Measurements from ENCODE around the gene NRP1.

Gene NRP1

DNA sequence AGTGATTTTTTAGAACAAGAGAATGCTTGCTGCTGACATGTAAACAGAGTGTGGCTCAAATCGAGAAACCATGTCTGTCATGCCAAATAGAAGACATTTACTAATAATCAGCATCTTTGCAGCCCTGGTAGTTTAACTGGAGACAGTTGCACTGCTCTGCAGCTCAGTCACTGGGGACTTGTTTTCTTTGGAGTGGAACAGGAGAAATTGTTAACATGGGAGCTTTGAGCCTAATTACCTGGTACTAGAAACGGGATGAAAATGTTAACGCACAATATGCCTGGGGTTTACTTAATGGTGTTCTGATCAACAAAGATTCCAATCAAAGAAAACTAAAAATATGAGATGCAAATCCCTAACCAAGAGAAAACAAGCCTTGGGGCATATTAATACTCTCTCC lies 153.5 kb downstream of the NRP1 start:
- intact Hi-C loops (cut with DNase I; ENCODE audit: low total_unique reads) = no loop called here
- DNase-seq = no peak
- Histone ChIP-seq H3K9me3 (no peaks in the 10 kb centered on the region), H3K27ac (no peak overlapping the region), H3K4me3 (no peak overlapping the region), H3K4me1 (peaks cover 0 to 16% (median 8%) of the 10 kb centered on the region in 4 donors), H3K36me3 (peaks cover 1 to 38% (median 33%) of the 10 kb centered on the region in 3 donors), H3K27me3 (no peaks in the 10 kb centered on the region)
- TF ChIP-seq, protein P1, sequence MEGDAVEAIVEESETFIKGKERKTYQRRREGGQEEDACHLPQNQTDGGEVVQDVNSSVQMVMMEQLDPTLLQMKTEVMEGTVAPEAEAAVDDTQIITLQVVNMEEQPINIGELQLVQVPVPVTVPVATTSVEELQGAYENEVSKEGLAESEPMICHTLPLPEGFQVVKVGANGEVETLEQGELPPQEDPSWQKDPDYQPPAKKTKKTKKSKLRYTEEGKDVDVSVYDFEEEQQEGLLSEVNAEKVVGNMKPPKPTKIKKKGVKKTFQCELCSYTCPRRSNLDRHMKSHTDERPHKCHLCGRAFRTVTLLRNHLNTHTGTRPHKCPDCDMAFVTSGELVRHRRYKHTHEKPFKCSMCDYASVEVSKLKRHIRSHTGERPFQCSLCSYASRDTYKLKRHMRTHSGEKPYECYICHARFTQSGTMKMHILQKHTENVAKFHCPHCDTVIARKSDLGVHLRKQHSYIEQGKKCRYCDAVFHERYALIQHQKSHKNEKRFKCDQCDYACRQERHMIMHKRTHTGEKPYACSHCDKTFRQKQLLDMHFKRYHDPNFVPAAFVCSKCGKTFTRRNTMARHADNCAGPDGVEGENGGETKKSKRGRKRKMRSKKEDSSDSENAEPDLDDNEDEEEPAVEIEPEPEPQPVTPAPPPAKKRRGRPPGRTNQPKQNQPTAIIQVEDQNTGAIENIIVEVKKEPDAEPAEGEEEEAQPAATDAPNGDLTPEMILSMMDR (IDR thresholded peaks at IDR 0.05) = no peak

DNA sequence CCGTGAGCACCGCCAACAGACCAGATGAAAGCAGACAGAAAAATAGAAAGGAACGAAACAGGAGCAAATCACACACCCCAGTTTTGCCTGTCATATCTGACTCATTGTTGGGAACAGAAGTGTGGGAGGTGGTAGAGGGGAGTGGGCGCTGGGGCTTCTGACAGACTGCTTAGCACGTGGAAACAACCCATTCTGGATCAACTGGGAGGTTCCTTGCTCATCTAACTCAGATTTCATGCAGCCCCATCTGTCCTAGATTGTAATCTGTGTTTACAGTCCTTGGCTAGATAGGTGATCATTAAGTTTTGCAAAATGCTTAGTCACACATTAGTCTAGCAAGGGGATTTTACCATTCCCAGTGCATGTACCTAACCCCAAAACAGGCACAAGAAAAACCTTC lies 154.1 kb downstream of the NRP1 start:
- H3K27me3 ChIP-seq = no peaks in the 10 kb centered on the region
- no peak for DNase-seq
- H3K36me3 ChIP-seq = peaks cover 0 to 33% (median 32%) of the 10 kb centered on the region in 3 donors
- H3K4me1 ChIP-seq = peaks cover 0 to 16% (median 8%) of the 10 kb centered on the region in 4 donors
- H3K4me3 ChIP-seq = no peak overlapping the region
- H3K9me3 ChIP-seq = no peaks in the 10 kb centered on the region
- intact Hi-C loops (cut with DNase I; ENCODE audit: low total_unique reads) = no loop called here
- TF ChIP-seq, protein P1 (IDR thresholded peaks at IDR 0.05) = no peak
- no peak overlapping the region for H3K27ac ChIP-seq

DNA sequence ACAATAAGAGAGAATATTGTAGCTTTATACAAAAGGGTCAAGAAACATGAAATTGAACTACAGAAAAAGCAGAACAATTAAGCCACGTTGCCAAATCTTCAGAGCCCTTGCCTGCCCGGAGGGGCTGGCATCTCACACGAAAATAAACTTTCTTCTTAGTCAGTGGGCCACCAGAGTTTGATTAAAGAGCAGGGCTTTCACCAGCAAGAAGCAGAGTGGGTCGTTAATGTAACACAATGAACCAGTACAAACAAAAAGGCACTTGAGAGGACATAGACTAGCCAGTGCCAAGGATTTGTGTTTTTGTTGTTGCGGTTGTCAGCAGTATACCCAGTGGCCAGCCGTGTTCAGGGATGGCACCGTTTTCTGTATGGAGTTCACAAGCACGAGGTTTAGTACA lies 155.4 kb downstream of the NRP1 start:
- DNase-seq = no peak
- H3K9me3 ChIP-seq = no peaks in the 10 kb centered on the region
- peaks cover 0 to 26% (median 23%) of the 10 kb centered on the region in 3 donors for H3K36me3 ChIP-seq
- peak overlapping the region; percentile 53 to 54 for H3K27ac ChIP-seq
- no peaks in the 10 kb centered on the region for H3K27me3 ChIP-seq
- H3K4me3 ChIP-seq = no peak overlapping the region
- peaks cover 0 to 16% (median 8%) of the 10 kb centered on the region in 4 donors for H3K4me1 ChIP-seq
- intact Hi-C loops (cut with DNase I; ENCODE audit: low total_unique reads) = no loop called here
- TF ChIP-seq, protein P1 (IDR thresholded peaks at IDR 0.05) = no peak

DNA sequence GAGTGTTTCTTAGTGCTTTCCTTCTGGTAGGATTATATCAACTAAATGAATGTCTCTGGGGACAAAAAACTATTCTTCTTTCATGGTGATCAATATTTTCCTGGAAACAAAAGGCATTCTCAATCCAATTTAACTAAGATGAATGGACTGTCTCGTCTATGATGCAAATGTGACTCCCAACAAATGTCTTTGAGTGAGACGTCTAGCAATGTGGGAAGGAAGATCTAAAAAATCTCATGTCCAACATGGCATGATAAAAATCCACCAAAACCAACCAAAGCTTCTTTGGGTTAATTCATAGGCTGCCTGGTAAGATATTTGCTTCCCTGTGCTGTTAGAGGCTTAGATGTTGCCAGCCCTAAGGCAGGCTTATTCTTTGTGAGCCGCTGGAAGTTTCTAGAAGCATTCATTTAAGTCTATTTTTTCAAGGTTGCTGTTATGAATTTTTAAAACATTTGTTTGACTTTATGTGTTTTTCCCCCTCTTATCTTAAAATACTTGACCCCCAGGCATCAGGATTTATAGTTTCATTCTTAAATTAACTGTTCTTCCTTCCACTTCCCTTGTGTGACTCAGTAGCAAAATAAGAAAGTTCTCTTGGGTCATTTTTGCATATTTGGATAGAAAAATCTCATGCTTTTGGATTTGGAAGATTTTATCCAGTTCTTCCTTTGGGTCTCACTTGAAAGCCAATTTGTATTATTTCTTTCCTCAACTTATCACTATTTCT lies 156.3 kb downstream of the NRP1 start:
- Histone ChIP-seq H3K4me3 (no peak overlapping the region), H3K36me3 (peaks cover 0 to 17% (median 17%) of the 10 kb centered on the region in 3 donors), H3K27me3 (no peaks in the 10 kb centered on the region), H3K4me1 (peaks cover 0 to 16% (median 8%) of the 10 kb centered on the region in 4 donors), H3K27ac (peak overlapping the region; percentile 53 to 54), H3K9me3 (no peaks in the 10 kb centered on the region)
- TF ChIP-seq, protein P1 (IDR thresholded peaks at IDR 0.05) = no peak
- DNase-seq = no peak
- intact Hi-C loops (cut with DNase I; ENCODE audit: low total_unique reads) = no loop called here

DNA sequence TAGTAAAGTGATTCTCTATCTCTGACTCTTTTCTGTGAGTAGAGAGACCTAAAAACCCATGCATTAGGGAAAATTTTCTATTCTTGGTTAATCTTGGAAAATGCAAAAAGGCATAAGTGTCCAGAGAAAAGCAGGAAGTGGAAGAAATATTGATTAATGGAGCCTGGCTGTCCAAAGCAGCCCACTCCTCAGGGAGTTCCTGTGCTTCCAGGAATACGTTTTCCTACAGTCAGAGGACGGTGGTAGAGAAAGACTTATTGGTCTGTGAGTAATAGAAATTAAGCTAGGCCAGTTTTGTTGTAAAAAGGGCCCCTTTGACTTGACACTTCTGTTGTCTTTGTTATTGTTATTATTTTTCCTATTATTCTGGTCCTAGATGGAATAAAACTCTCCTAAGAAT lies 157.8 kb downstream of the NRP1 start:
- H3K27me3 ChIP-seq = no peaks in the 10 kb centered on the region
- H3K27ac ChIP-seq = no peak overlapping the region
- H3K4me1 ChIP-seq = peaks cover 0 to 16% (median 8%) of the 10 kb centered on the region in 4 donors
- intact Hi-C loops (cut with DNase I; ENCODE audit: low total_unique reads) = no loop called here
- TF ChIP-seq, protein P1 (IDR thresholded peaks at IDR 0.05) = no peak
- peaks cover 0 to 12% (median 5%) of the 10 kb centered on the region in 3 donors for H3K36me3 ChIP-seq
- no peak for DNase-seq
- H3K9me3 ChIP-seq = no peaks in the 10 kb centered on the region
- H3K4me3 ChIP-seq = no peak overlapping the region
